ENCODE data around the gene GLIPR1L2.

GRCh38 chr12:75409830-75410229 lies 18.9 kb downstream of the GLIPR1L2 start:
- no peak for TF ChIP-seq CTCF (IDR thresholded peaks at IDR 0.05; ENCODE audit: low read length)
- TF ChIP-seq EZH2phosphoT487 (IDR thresholded peaks at IDR 0.05; ENCODE audit: low read length), result no peak

All from MM.1S (cell line).